K562 (cell line): Measurements from ENCODE around the gene C19orf67. TPM values are rescaled to one million over a fixed set of nuclear protein-coding genes. Genes with fewer than 3 reads are reported as not detected.

Source experiments
- ATAC-seq: fragments of 200-7000 bp; cut with Tn5 transposase; 3 replicates; pipeline ENCODE4 v1.9.1; 2020; ENCODE audit warnings: moderate library complexity
- BruUV-seq: library from RNA; stranded (reverse); fragments of 400-500 nt; replicated peaks from 2 replicates; lab custom pipeline; 2021; lab: Mats Ljungman, UMichigan
- CTCF ChIA-PET: fragments of 300-600 bp; formaldehyde crosslinking; extraction: SDS; loops from one replicate; lab custom pipeline; 2021; ENCODE audit warnings: low intra/inter-chr PET ratio; lab: Yijun Ruan, JAX
- POLR2A ChIA-PET: fragments of 300-600, 350-650 bp; sonication (Branson Sonifier 250); formaldehyde crosslinking; extraction: SDS; loops from one replicate; lab custom pipeline; 2021; ENCODE audit warnings: antibody characterized with exemption, inconsistent platforms; lab: Yijun Ruan, JAX
- DNase-seq, 4 experiments: peaks; one replicate each; pipeline versions ENCODE4 v3.0.0 to v3.0.0-alpha.2; 2011 to 2018; ENCODE audit warnings: low spot score in 3 of 4, mixed read lengths in 3 of 4; ENCODE audit errors: extremely low read depth in 1 of 4
- FAIRE-seq: peaks from 2 replicates; lab custom pipeline; 2011; peaks lifted over from hg19 to GRCh38; lab: Jason Lieb, UNC
- H2AFZ ChIP-seq: 2 replicates; pipeline ENCODE4 v1.6.0; 2011; ENCODE audit warnings: low read depth, low read length, control low read depth, inconsistent platforms
- H3K27ac ChIP-seq: fragments of 200-600 bp; 3 replicates; pipeline ENCODE4 v1.8.0; 2011; ENCODE audit warnings: low read depth, mild to moderate bottlenecking, control low read depth, inconsistent platforms, low read length, moderate library complexity, mixed read lengths; ENCODE audit errors: extremely low read depth
- H3K27me3 ChIP-seq, 2 experiments: fragments of 300-600 bp in 1 of 2; 2 replicates in 1 of 2; 3 replicates in 1 of 2; pipeline versions ENCODE4 v1.6.0 to v1.8.0; 2011; ENCODE audit warnings: inconsistent platforms in 2 of 2, low read length in 2 of 2, mild to moderate bottlenecking in 1 of 2, mixed read lengths in 1 of 2, moderate library complexity in 1 of 2; ENCODE audit not compliant: control insufficient read depth in 2 of 2, insufficient read depth in 2 of 2
- H3K36me3 ChIP-seq: fragments of 300-600 bp; 3 replicates; pipeline ENCODE4 v1.8.0; 2011; ENCODE audit warnings: mild to moderate bottlenecking, low read length, inconsistent platforms; ENCODE audit not compliant: control insufficient read depth, insufficient read depth
- H3K4me1 ChIP-seq, 2 experiments: fragments of 200-600 bp in 1 of 2; replicated peaks in 1 of 2; 2 replicates in 1 of 2; 3 replicates in 1 of 2; pipeline versions ENCODE4 v1.5.1 to v1.8.0; 2011; ENCODE audit warnings: inconsistent platforms in 2 of 2, low read length in 2 of 2, mild to moderate bottlenecking in 1 of 2, mixed read lengths in 1 of 2, moderate library complexity in 1 of 2; ENCODE audit not compliant: control insufficient read depth in 2 of 2, insufficient read depth in 2 of 2
- H3K4me2 ChIP-seq: 2 replicates; pipeline ENCODE4 v1.6.1; 2011; ENCODE audit warnings: low read length, control low read depth, inconsistent platforms, mixed read lengths; ENCODE audit not compliant: insufficient read depth
- H3K4me3 ChIP-seq: fragments of 200-600 bp; sonication (generic), shearing (Covaris generic); 2 replicates; pipeline ENCODE4 v1.5.1; 2016; ENCODE audit warnings: control low read depth, inconsistent platforms
- H3K79me2 ChIP-seq: fragments of 200-600 bp; 3 replicates; pipeline ENCODE4 v1.8.0; 2011; ENCODE audit warnings: low read length, inconsistent platforms; ENCODE audit not compliant: control insufficient read depth, insufficient read depth
- H3K9ac ChIP-seq, 2 experiments: 2 replicates each; pipeline versions ENCODE4 v1.6.0 to v1.6.1; 2011; ENCODE audit warnings: low read depth in 2 of 2, low read length in 2 of 2, control low read depth in 1 of 2, inconsistent platforms in 1 of 2, mild to moderate bottlenecking in 1 of 2, mixed read lengths in 1 of 2; ENCODE audit not compliant: insufficient read depth in 1 of 2
- H3K9me1 ChIP-seq: one replicate; pipeline ENCODE4 v1.6.0; 2011; ENCODE audit warnings: inconsistent platforms, mild to moderate bottlenecking, low read length, moderate library complexity; ENCODE audit not compliant: control insufficient read depth, insufficient read depth
- H3K9me3 ChIP-seq: replicated peaks from 2 replicates; pipeline ENCODE4 v1.5.1; 2011; ENCODE audit warnings: low read depth, low read length, inconsistent platforms; ENCODE audit not compliant: control insufficient read depth, insufficient read depth
- H4K20me1 ChIP-seq: replicated peaks from 2 replicates; pipeline ENCODE4 v1.6.1; 2011; ENCODE audit warnings: low read length, inconsistent platforms, mixed read lengths; ENCODE audit not compliant: control insufficient read depth, insufficient read depth
- ARID1B ChIP-seq: fragments of 450-650 bp; IDR thresholded peaks from 2 replicates; pipeline ENCODE4 v1.6.1; 2016; ENCODE audit warnings: antibody characterized with exemption, mild to moderate bottlenecking, inconsistent platforms
- CCNT2 ChIP-seq: IDR thresholded peaks from 2 replicates; pipeline ENCODE4 v1.6.1; 2011; ENCODE audit warnings: borderline replicate concordance, low read depth, mild to moderate bottlenecking, moderate library complexity, mixed read lengths, low read length; ENCODE audit not compliant: insufficient read length; ENCODE audit errors: extremely low read depth
- DPF2 ChIP-seq: fragments of 450-650 bp; IDR thresholded peaks from 2 replicates; pipeline ENCODE4 v1.6.1; 2016
- EGR1 ChIP-seq: fragments of 450-650 bp; conservative IDR thresholded peaks from 2 replicates; pipeline ENCODE4 v1.6.1; 2017; ENCODE audit warnings: mild to moderate bottlenecking
- ERF ChIP-seq: fragments of 450-650 bp; formaldehyde crosslinking; IDR thresholded peaks from 2 replicates; pipeline ENCODE4 v1.4.0; 2020; ENCODE audit warnings: mild to moderate bottlenecking, mixed read lengths
- GATA2 ChIP-seq: sonication (generic); formaldehyde crosslinking; IDR thresholded peaks from 2 replicates; pipeline ENCODE4 v1.4.0; 2020; ENCODE audit warnings: mild to moderate bottlenecking, missing genetic modification reagents
- HNRNPK ChIP-seq: fragments of 200-400 bp; formaldehyde crosslinking; IDR thresholded peaks from one replicate; pipeline ENCODE4 v1.6.1; 2018; ENCODE audit warnings: mild to moderate bottlenecking, low read depth, low read length; ENCODE audit not compliant: poor library complexity, severe bottlenecking
- NRF1 ChIP-seq, 2 experiments: fragments of 450-650 bp; IDR thresholded peaks in 1 of 2; conservative IDR thresholded peaks in 1 of 2; 2 replicates each; pipeline ENCODE4 v1.6.1; 2014; ENCODE audit warnings: mild to moderate bottlenecking in 2 of 2
- RB1 ChIP-seq: fragments of 450-650 bp; IDR thresholded peaks from 2 replicates; pipeline ENCODE4 v1.6.1; 2017; ENCODE audit warnings: low read depth, mild to moderate bottlenecking
- RHOXF2B ChIP-seq: fragments of 250-450 bp; sonication (Bioruptor Pico); conservative IDR thresholded peaks from 2 replicates; pipeline ENCODE4 v1.5.1; 2021
- SIN3A ChIP-seq, 2 experiments: fragments of 150-350 bp in 1 of 2; IDR thresholded peaks; 2 replicates each; pipeline ENCODE4 v1.6.1; 2011 to 2016; ENCODE audit warnings: borderline replicate concordance in 2 of 2, low read depth in 2 of 2, low read length in 2 of 2, mild to moderate bottlenecking in 2 of 2, moderate library complexity in 2 of 2; ENCODE audit not compliant: control insufficient read depth in 1 of 2
- SMAD1 ChIP-seq: fragments of 150-350 bp; IDR thresholded peaks from 2 replicates; pipeline ENCODE4 v1.6.1; 2014; ENCODE audit warnings: low read length, low read depth; ENCODE audit not compliant: partially characterized antibody
- VEZF1 ChIP-seq: fragments of 200-800 bp; sonication (Bioruptor generic); IDR thresholded peaks from 2 replicates; pipeline ENCODE4 v1.6.1; 2017; ENCODE audit warnings: missing genetic modification characterization, missing compliant biosample characterization
- ZNF324 ChIP-seq: fragments of 250-450 bp; sonication (Bioruptor Pico); IDR thresholded peaks from 2 replicates; pipeline ENCODE4 v1.4.0; 2020; ENCODE audit warnings: mild to moderate bottlenecking
- WGBS: fragments of 100-300 bp; shearing (Covaris generic); methylation state at CpG from one replicate; pipeline ENCODE4 v1.1.6; 2016; ENCODE audit warnings: low coverage, mixed read lengths; ENCODE audit not compliant: insufficient coverage; ENCODE audit errors: missing lambda C conversion rate; 5-methylcytosine and 5-hydroxymethylcytosine counted together
- in situ Hi-C: fragments of 300-500 bp; cut with MboI; formaldehyde crosslinking; loops from 4 replicates; pipeline ENCODE4 v1.15.0; 2018; ENCODE audit warnings: inconsistent platforms, mixed read lengths
- intact Hi-C: fragments of 100-400 bp; cut with micrococcal nuclease; formaldehyde crosslinking; loops from 2 replicates; pipeline ENCODE4 v1.14.2; 2022
- polyA plus RNA-seq, 8 experiments: library from polyadenylated mRNA; depleted of rRNA in 4 of 8; stranded (reverse) in 5 of 8; unstranded in 3 of 8; fragments of >200 nt; fragmentation: Nextera tagmentation in 2 of 8; fragmentation: Illumina TruSeq in 1 of 8; extraction: Ambion mirVana in 2 of 8; extraction: Trizol in 1 of 8; gene quantifications; 2 replicates each; pipeline versions ENCODE4 v1.2.1 to v1.2.3, GENCODE V29; 2011 to 2014; ENCODE audit warnings: inconsistent platforms in 1 of 8, missing spikeins in 1 of 8
- total RNA-seq, 7 experiments: library from RNA; depleted of rRNA in 6 of 7; stranded (reverse); fragments of >200 nt in 6 of 7; fragmentation: Illumina TruSeq in 2 of 7; extraction: Trizol in 2 of 7; gene quantifications; 2 replicates each; pipeline versions ENCODE4 v1.2.1 to v1.2.3, GENCODE V29; 2011 to 2021; ENCODE audit warnings: low replicate concordance in 1 of 7
- TF ChIP-seq, protein P1 (sequence below): fragments of 150-350 bp; IDR thresholded peaks from 2 replicates; pipeline ENCODE4 v1.6.1; 2014; ENCODE audit warnings: low read depth, mild to moderate bottlenecking, low read length, borderline replicate concordance
- TF ChIP-seq, protein P2 (sequence below): fragments of 250-450 bp; sonication (Bioruptor Pico); IDR thresholded peaks from 2 replicates; pipeline ENCODE4 v1.5.0; 2021

Gene C19orf67
- total and polyA plus RNA-seq, 9 of the 15 experiments (the other 6 are each of a cell fraction or from before 2014, with no cell fraction given): 0.29 to 1.8 (median 0.51) TPM; not detected in 3

DNA sequence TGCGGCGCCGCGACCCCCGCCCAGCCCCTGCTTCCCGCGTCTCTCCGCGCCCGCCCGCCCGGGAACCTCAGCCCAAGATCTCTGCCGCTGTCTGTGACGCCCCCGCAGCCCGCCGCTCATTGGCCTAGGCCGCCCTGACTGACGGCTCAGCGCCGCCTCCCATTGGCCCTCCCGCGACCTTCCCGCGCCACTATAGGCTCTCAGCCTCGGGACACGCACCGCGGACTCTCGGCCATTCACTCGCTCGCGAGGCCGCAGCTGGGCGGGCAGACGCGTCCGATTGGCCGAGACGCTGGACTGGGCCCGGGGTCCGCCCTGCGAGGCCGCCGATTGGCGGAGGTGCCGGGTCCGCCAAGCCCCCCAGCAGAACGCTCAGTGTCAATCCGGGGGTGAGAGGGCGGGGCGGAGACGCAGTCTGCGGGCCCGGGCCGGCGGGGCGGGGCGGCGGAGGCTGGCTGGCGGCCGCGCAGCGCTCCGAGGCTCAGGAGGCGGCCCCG lies 32.1 kb upstream of the C19orf67 start, which contains the start of gene PRKACA:
Gene PRKACA (minus strand): TSS at position 95 of the 497 bp plus-strand sequence. CDS start 215 bp downstream, outside the sequence.
- peak within 1 kb of the TSS; percentile 88 for H2AFZ ChIP-seq
- peaks cover 4% of the 10 kb centered on the region for H3K9me1 ChIP-seq
- peak; percentile 97 for ATAC-seq
- peak within 1 kb of the TSS; percentile 84 to 92 for H3K9ac ChIP-seq
- peaks cover 22% of the 10 kb centered on the region; the same call in 2 of the 3 replicates for H3K36me3 ChIP-seq
- H4K20me1 ChIP-seq: no peaks in the 10 kb centered on the region
- peak; percentile 97 for FAIRE-seq
- no peaks in the 10 kb centered on the region for H3K9me3 ChIP-seq
- H3K79me2 ChIP-seq: peaks cover 24% of the 10 kb centered on the region
- no peaks in the 10 kb centered on the region for H3K27me3 ChIP-seq
- CTCF ChIA-PET: no interaction called here
- intact Hi-C loops: loop anchor here (1.0 kb wide), 1 partner anchor 19 kb away; the partner anchor contains the start of gene ASF1B
- BruUV-seq: no TSS peak
- in situ Hi-C loops: no loop called here
- DNase-seq: peak; percentile 98 to 99 (median 98)
- POLR2A ChIA-PET: interaction anchor here (0.5 to 1.0 kb wide), 5 partner anchors 18 to 293 kb away, joined by 3 to 9 read pairs (median 3); partner anchors contain the start of gene ASF1B
- peak within 1 kb of the TSS; percentile 95 for H3K4me2 ChIP-seq
- H3K4me3 ChIP-seq: peak within 1 kb of the TSS; percentile 90
- WGBS: under 1% methylated on average over 22 of the region's 67 CpGs
- H3K27ac ChIP-seq: peak within 1 kb of the TSS; percentile 89
- peaks cover 47 to 57% of the 10 kb centered on the region in 2 experiments; a peak in 4 of 5 replicates for H3K4me1 ChIP-seq
- TF ChIP-seq, protein P1, sequence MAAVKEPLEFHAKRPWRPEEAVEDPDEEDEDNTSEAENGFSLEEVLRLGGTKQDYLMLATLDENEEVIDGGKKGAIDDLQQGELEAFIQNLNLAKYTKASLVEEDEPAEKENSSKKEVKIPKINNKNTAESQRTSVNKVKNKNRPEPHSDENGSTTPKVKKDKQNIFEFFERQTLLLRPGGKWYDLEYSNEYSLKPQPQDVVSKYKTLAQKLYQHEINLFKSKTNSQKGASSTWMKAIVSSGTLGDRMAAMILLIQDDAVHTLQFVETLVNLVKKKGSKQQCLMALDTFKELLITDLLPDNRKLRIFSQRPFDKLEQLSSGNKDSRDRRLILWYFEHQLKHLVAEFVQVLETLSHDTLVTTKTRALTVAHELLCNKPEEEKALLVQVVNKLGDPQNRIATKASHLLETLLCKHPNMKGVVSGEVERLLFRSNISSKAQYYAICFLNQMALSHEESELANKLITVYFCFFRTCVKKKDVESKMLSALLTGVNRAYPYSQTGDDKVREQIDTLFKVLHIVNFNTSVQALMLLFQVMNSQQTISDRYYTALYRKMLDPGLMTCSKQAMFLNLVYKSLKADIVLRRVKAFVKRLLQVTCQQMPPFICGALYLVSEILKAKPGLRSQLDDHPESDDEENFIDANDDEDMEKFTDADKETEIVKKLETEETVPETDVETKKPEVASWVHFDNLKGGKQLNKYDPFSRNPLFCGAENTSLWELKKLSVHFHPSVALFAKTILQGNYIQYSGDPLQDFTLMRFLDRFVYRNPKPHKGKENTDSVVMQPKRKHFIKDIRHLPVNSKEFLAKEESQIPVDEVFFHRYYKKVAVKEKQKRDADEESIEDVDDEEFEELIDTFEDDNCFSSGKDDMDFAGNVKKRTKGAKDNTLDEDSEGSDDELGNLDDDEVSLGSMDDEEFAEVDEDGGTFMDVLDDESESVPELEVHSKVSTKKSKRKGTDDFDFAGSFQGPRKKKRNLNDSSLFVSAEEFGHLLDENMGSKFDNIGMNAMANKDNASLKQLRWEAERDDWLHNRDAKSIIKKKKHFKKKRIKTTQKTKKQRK: peak; percentile 96
- TF ChIP-seq, protein P2, sequence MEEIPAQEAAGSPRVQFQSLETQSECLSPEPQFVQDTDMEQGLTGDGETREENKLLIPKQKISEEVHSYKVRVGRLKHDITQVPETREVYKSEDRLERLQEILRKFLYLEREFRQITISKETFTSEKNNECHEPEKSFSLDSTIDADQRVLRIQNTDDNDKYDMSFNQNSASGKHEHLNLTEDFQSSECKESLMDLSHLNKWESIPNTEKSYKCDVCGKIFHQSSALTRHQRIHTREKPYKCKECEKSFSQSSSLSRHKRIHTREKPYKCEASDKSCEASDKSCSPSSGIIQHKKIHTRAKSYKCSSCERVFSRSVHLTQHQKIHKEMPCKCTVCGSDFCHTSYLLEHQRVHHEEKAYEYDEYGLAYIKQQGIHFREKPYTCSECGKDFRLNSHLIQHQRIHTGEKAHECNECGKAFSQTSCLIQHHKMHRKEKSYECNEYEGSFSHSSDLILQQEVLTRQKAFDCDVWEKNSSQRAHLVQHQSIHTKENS (CRISPR knock-in tag): no peak
- TF ChIP-seq NRF1 (conservative IDR thresholded peaks at IDR 0.05 in 1 of 2, IDR thresholded peaks at IDR 0.05 in 1 of 2): peak; percentile 68 to 79
- no peak for TF ChIP-seq DPF2
- TF ChIP-seq RHOXF2B (CRISPR knock-in tag): no peak
- peak; percentile 35; the same call in 1 of the 2 replicates for TF ChIP-seq RB1
- TF ChIP-seq VEZF1 (CRISPR knock-in tag): peak; percentile 95
- TF ChIP-seq HNRNPK: no peak
- peak; percentile 99 for TF ChIP-seq EGR1
- TF ChIP-seq ARID1B: no peak
- no peak for TF ChIP-seq ERF (CRISPR knock-in tag)
- no peak for TF ChIP-seq SMAD1
- no peak for TF ChIP-seq ZNF324
- TF ChIP-seq SIN3A (IDR thresholded peaks at IDR 0.05; ENCODE audit: borderline replicate concordance in 2 of 2, control insufficient read depth in 1 of 2, low read depth in 2 of 2, low read length in 2 of 2): 0 out of 4 replicates have a peak, but pooled peaks of 1 of the 2 experiments have one; percentile 10
- peak; percentile 63 for TF ChIP-seq CCNT2
- TF ChIP-seq GATA2 (CRISPR knock-in tag): no peak
